ENCODE results near the gene ANK2.

ANK2 gene

DNA sequence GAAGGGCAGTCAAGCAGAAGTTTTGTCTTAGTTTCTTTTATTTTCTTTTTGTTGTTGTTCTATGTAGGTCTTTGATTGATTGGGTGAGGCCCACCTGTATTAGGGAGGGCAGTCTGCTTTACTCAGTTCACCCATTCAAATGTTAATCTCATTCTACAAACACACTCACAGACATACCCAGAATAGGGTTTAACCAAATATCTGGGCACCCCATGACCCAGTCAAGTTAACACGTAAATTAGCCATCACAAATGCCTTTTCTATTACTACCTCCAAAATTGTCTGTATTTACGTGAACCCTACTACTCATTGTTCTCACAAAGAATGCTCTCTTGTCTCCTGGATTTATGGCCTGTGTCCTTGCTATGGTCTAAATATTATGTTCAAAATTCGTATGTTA is 339.7 kb downstream of the ANK2 start:
- WGBS, 2 experiments (ENCODE audit: insufficient coverage in 2 of 2): 100% methylated on average over 2 of the region's 3 CpGs
- no peaks in the 10 kb centered on the region for H3K4me1 ChIP-seq (ENCODE audit: control insufficient read depth, insufficient read depth, low read length, poor library complexity, severe bottlenecking)
- peaks cover 8% of the 10 kb centered on the region for H3K36me3 ChIP-seq (ENCODE audit: control insufficient read depth, insufficient read depth, low read length)
- H3K9me3 ChIP-seq (ENCODE audit: control insufficient read depth, low read length): no peaks in the 10 kb centered on the region
- H3K27ac ChIP-seq (ENCODE audit: low read depth, low read length, severe bottlenecking): no peak overlapping the region
- no peak overlapping the region for H3K4me3 ChIP-seq (ENCODE audit: extremely low read depth, insufficient read depth, low read length, poor library complexity, severe bottlenecking)

DNA sequence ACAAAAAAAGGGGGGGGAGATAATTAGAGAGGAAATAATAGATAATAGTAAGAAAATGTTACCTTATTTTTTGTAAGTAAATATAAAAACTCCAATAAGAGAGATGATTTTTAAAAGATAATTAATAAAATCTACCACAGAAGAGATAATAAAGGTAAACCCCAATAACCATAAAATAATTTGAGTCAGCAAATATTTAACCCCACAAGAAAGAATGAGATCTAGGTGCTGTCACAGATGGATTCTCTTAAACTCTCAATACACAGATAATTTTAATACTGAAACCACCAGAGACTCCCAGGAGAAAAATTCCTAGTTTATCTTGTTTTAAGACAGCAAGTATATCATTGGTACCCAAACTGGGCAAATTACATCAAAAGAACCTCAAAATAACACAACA is 341.4 kb downstream of the ANK2 start:
- H3K4me1 ChIP-seq (ENCODE audit: control insufficient read depth, insufficient read depth, low read length, poor library complexity, severe bottlenecking): no peaks in the 10 kb centered on the region
- H3K36me3 ChIP-seq (ENCODE audit: control insufficient read depth, insufficient read depth, low read length): no peaks in the 10 kb centered on the region
- no peak overlapping the region for H3K4me3 ChIP-seq (ENCODE audit: extremely low read depth, insufficient read depth, low read length, poor library complexity, severe bottlenecking)
- H3K27ac ChIP-seq (ENCODE audit: low read depth, low read length, severe bottlenecking): no peak overlapping the region
- no peaks in the 10 kb centered on the region for H3K9me3 ChIP-seq (ENCODE audit: control insufficient read depth, low read length)

- Histone ChIP-seq H3K27ac (ENCODE audit: low read depth, low read length, severe bottlenecking) (no peak overlapping the region), H3K36me3 (ENCODE audit: control insufficient read depth, insufficient read depth, low read length) (no peaks in the 10 kb centered on the region), H3K4me1 (ENCODE audit: control insufficient read depth, insufficient read depth, low read length, poor library complexity, severe bottlenecking) (no peaks in the 10 kb centered on the region), H3K4me3 (ENCODE audit: extremely low read depth, insufficient read depth, low read length, poor library complexity, severe bottlenecking) (no peak overlapping the region), H3K9me3 (ENCODE audit: control insufficient read depth, low read length) (no peaks in the 10 kb centered on the region)
- WGBS, 2 experiments (ENCODE audit: insufficient coverage in 2 of 2): 93% methylated on average over 2 of the region's 3 CpGs; no CpG with 5 or more reads in 1 of the 2 experiments
Measured at GRCh38 chr4:113394108-113394729, 344.8 kb downstream of the ANK2 start.

- H3K27ac ChIP-seq (ENCODE audit: low read depth, low read length, severe bottlenecking): no peak overlapping the region
- H3K36me3 ChIP-seq (ENCODE audit: control insufficient read depth, insufficient read depth, low read length): no peaks in the 10 kb centered on the region
- H3K4me1 ChIP-seq (ENCODE audit: control insufficient read depth, insufficient read depth, low read length, poor library complexity, severe bottlenecking): no peaks in the 10 kb centered on the region
- H3K9me3 ChIP-seq (ENCODE audit: control insufficient read depth, low read length): no peaks in the 10 kb centered on the region
- H3K4me3 ChIP-seq (ENCODE audit: extremely low read depth, insufficient read depth, low read length, poor library complexity, severe bottlenecking): no peak overlapping the region
- WGBS, 2 experiments (ENCODE audit: insufficient coverage in 2 of 2): 58 to 64% methylated on average over 6 to 8 of the region's 11 CpGs
Measured at GRCh38 chr4:113394730-113395530, 345.5 kb downstream of the ANK2 start.

DNA sequence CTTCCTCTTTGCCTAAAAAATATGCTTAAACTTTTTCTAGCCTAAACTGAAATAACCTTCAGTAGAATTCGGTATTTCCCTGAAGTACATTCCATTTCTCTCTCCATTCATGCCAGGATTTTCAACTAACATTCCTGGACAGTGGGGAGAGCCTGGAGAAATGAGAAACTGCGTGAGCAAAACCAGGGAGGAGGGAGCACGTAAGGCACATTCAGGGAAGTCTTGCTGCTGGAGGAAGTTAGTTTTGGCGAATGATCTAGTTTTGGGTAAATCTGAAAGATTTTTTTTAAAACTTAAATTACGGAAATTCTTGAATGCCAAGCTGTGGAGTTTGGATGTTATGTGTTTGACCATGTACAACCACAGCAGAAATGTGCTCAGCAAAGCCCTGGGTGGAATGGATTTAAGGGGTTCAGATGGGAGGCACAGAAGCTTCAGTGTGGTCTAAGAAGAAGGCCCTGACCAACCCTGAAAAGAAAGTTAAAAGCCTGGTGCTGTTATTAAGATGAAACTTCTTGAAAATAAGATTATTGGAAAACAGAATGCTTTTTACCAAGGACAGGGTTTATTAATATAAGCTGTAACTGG is 347.8 kb downstream of the ANK2 start:
- WGBS, 2 experiments (ENCODE audit: insufficient coverage in 2 of 2): 79 to 81% methylated on average over 4 of the region's 5 CpGs
- no peak overlapping the region for H3K27ac ChIP-seq (ENCODE audit: low read depth, low read length, severe bottlenecking)

DNA sequence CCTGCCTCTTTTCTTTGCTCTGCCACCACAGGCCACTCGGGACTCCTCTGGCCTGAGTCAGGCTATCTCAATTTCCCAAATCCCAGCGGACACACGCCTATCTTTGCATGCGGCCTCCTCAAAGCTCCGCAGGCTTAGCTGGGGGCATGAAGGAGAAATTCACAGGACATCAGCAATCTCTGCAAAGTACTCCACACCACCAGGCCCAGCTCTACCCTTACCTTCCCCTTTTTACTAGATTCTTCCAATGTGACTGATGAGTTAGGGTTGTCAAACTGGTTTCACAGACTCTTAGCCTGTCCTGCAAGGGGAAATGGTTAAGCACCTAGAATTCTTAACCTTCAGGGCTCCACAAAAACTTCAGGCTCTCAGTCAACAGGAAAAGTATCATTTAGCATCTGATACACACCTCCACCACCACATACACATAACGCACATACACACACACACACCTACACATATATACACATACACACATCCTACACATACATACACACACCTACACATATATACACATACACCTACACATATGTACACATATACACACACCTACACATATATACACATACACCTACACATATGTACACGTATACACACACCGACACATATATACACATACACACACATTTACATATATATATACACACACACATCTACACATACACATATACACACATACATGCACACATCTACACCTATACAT is 349.1 kb downstream of the ANK2 start:
- Histone ChIP-seq H3K36me3 (ENCODE audit: control insufficient read depth, insufficient read depth, low read length) (no peaks in the 10 kb centered on the region), H3K9me3 (ENCODE audit: control insufficient read depth, low read length) (no peaks in the 10 kb centered on the region), H3K4me1 (ENCODE audit: control insufficient read depth, insufficient read depth, low read length, poor library complexity, severe bottlenecking) (no peaks in the 10 kb centered on the region), H3K4me3 (ENCODE audit: extremely low read depth, insufficient read depth, low read length, poor library complexity, severe bottlenecking) (no peak overlapping the region), H3K27ac (ENCODE audit: low read depth, low read length, severe bottlenecking) (no peak overlapping the region)
- 90 to 98% methylated on average over 6 to 8 of the region's 8 CpGs for WGBS, 2 experiments (ENCODE audit: insufficient coverage in 2 of 2)

More for the DNA sequence above, 347.8 kb downstream of the ANK2 start:
- Histone ChIP-seq H3K4me1 (ENCODE audit: control insufficient read depth, insufficient read depth, low read length, poor library complexity, severe bottlenecking) (no peaks in the 10 kb centered on the region), H3K4me3 (ENCODE audit: extremely low read depth, insufficient read depth, low read length, poor library complexity, severe bottlenecking) (no peak overlapping the region), H3K36me3 (ENCODE audit: control insufficient read depth, insufficient read depth, low read length) (no peaks in the 10 kb centered on the region), H3K9me3 (ENCODE audit: control insufficient read depth, low read length) (no peaks in the 10 kb centered on the region)

GRCh38 chr4:113404167-113404571 is 354.7 kb downstream of the ANK2 start:
- WGBS, 2 experiments (ENCODE audit: insufficient coverage in 2 of 2): 73 to 86% methylated on average over 2 of the region's 4 CpGs
- Histone ChIP-seq H3K27ac (ENCODE audit: low read depth, low read length, severe bottlenecking) (no peak overlapping the region), H3K36me3 (ENCODE audit: control insufficient read depth, insufficient read depth, low read length) (no peaks in the 10 kb centered on the region), H3K9me3 (ENCODE audit: control insufficient read depth, low read length) (no peaks in the 10 kb centered on the region), H3K4me3 (ENCODE audit: extremely low read depth, insufficient read depth, low read length, poor library complexity, severe bottlenecking) (no peak overlapping the region), H3K4me1 (ENCODE audit: control insufficient read depth, insufficient read depth, low read length, poor library complexity, severe bottlenecking) (no peaks in the 10 kb centered on the region)

DNA sequence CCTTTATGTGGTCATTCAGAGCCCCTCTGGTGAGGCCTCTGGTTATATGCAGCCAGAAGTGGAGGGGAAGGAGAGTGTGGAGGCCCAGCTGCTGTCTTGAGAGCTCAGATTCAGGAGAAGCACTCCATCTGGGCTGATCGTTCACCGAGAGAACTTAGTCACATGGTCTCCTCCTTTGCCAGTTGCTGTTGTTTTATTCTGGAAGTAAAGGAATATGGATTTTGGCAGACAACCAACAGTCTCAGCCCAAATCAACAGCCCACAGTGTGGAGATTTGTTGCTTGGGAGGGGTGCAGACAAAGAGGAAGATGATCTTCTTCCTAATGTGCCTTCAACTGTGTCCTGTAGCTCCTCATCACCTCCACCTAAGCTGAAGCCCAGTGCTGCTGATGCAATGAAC is 355.4 kb downstream of the ANK2 start:
- no peaks in the 10 kb centered on the region for H3K9me3 ChIP-seq (ENCODE audit: control insufficient read depth, low read length)
- no peaks in the 10 kb centered on the region for H3K4me1 ChIP-seq (ENCODE audit: control insufficient read depth, insufficient read depth, low read length, poor library complexity, severe bottlenecking)
- WGBS, 2 experiments (ENCODE audit: insufficient coverage in 2 of 2): 80% methylated on average over 2 of the region's 2 CpGs; no CpG with 5 or more reads in 1 of the 2 experiments
- H3K36me3 ChIP-seq (ENCODE audit: control insufficient read depth, insufficient read depth, low read length): no peaks in the 10 kb centered on the region
- no peak overlapping the region for H3K27ac ChIP-seq (ENCODE audit: low read depth, low read length, severe bottlenecking)
- no peak overlapping the region for H3K4me3 ChIP-seq (ENCODE audit: extremely low read depth, insufficient read depth, low read length, poor library complexity, severe bottlenecking)

DNA sequence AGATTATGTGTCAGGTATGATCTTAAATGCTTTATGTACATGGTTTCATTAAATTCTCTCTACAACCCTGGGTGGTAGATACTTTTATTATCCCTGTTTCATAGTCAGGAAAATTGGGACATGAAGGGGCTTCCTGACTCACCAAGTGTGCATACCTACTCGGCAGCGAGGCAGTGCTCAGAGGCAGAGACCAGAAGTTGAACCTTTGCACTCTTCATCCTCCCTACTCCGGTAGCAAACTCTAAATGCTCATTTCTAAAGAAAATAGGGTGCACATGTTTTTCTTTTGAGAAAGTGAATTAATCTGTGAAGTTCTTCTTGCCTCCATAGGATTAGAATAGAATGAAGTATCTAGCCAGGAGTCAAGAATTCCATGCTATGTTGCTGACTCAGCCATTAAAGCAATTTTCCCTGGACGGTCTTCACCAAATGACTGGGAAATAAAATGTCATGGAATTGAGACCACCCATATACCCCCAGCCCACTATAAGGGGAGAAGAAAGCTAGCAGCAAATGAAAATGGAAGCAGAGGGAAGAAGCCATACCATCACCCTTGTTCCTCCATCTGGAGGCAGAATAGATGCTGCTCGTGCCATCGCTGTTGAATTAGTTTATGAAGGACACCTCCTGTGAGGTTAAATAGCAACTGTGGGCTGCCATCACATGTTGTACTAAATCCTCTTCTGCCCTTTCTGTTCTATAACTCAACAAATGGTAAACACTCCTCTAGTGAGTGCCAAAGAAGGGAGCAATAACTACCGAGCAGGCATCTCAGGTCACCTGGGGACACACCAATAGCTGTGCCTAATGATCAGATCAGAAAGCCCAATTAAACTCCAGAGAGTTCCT is 356.6 kb downstream of the ANK2 start:
- Histone ChIP-seq H3K4me3 (ENCODE audit: extremely low read depth, insufficient read depth, low read length, poor library complexity, severe bottlenecking) (no peak overlapping the region), H3K27ac (ENCODE audit: low read depth, low read length, severe bottlenecking) (no peak overlapping the region), H3K4me1 (ENCODE audit: control insufficient read depth, insufficient read depth, low read length, poor library complexity, severe bottlenecking) (no peaks in the 10 kb centered on the region), H3K9me3 (ENCODE audit: control insufficient read depth, low read length) (no peaks in the 10 kb centered on the region), H3K36me3 (ENCODE audit: control insufficient read depth, insufficient read depth, low read length) (no peaks in the 10 kb centered on the region)
- WGBS, 2 experiments (ENCODE audit: insufficient coverage in 2 of 2): 100% methylated on average over 2 to 3 of the region's 7 CpGs

- Histone ChIP-seq H3K4me3 (ENCODE audit: extremely low read depth, insufficient read depth, low read length, poor library complexity, severe bottlenecking) (no peak overlapping the region), H3K9me3 (ENCODE audit: control insufficient read depth, low read length) (no peaks in the 10 kb centered on the region), H3K36me3 (ENCODE audit: control insufficient read depth, insufficient read depth, low read length) (no peaks in the 10 kb centered on the region), H3K4me1 (ENCODE audit: control insufficient read depth, insufficient read depth, low read length, poor library complexity, severe bottlenecking) (no peaks in the 10 kb centered on the region), H3K27ac (ENCODE audit: low read depth, low read length, severe bottlenecking) (no peak overlapping the region)
- 87 to 96% methylated on average over 7 of the region's 7 CpGs for WGBS, 2 experiments (ENCODE audit: insufficient coverage in 2 of 2)
Measured at GRCh38 chr4:113406723-113407016, 357.2 kb downstream of the ANK2 start.

Measured in mesodermal cell (in vitro differentiated cells).